Activated CD4-positive, CD25-positive, alpha-beta regulatory T cell treated with anti-CD3 and anti-CD28 coated beads, Interleukin-2, amount 50 U/mL, for 72 hours (primary cell): Measurements from ENCODE around the gene PLEKHD1.

Source experiments
- DNase-seq: peaks from one replicate; pipeline ENCODE4 v3.0.0; 2021

PLEKHD1 gene

GRCh38 chr14:69519204-69520100 is 34.9 kb downstream of the PLEKHD1 start:
- no peak for DNase-seq

GRCh38 chr14:69522026-69522425 is 37.5 kb downstream of the PLEKHD1 start:
- DNase-seq: no peak

- DNase-seq: no peak
These were observed 41.4 kb downstream of the PLEKHD1 start for GRCh38 chr14:69525896-69526295.

GRCh38 chr14:69527635-69528034 is 43.1 kb downstream of the PLEKHD1 start:
- no peak for DNase-seq

GRCh38 chr14:69528143-69528542 is 43.6 kb downstream of the PLEKHD1 start:
- DNase-seq: no peak

- no peak for DNase-seq
These were observed 44.4 kb downstream of the PLEKHD1 start for GRCh38 chr14:69528930-69529329.

- DNase-seq: no peak
These were observed 45.0 kb downstream of the PLEKHD1 start for GRCh38 chr14:69529563-69529962.

GRCh38 chr14:69530095-69530494 is 45.6 kb downstream of the PLEKHD1 start:
- no peak for DNase-seq

- DNase-seq: no peak
These were observed 46.6 kb downstream of the PLEKHD1 start for GRCh38 chr14:69531135-69531534.

GRCh38 chr14:69532561-69533340 is 48.2 kb downstream of the PLEKHD1 start:
- no peak for DNase-seq

GRCh38 chr14:69535230-69535848 is 50.8 kb downstream of the PLEKHD1 start:
- DNase-seq: no peak

- DNase-seq: no peak
These were observed 52.4 kb downstream of the PLEKHD1 start for GRCh38 chr14:69536971-69537370.

- DNase-seq: no peak
These were observed 53.4 kb downstream of the PLEKHD1 start for GRCh38 chr14:69537900-69538299.

- no peak for DNase-seq
These were observed 54.2 kb downstream of the PLEKHD1 start for GRCh38 chr14:69538766-69539165.

GRCh38 chr14:69539631-69540410 is 55.3 kb downstream of the PLEKHD1 start:
- DNase-seq: no peak

GRCh38 chr14:69540654-69541335 is 56.3 kb downstream of the PLEKHD1 start:
- DNase-seq: no peak

GRCh38 chr14:69542311-69542710 is 57.8 kb downstream of the PLEKHD1 start:
- no peak for DNase-seq

- DNase-seq: peak; percentile 34
These were observed 59.0 kb downstream of the PLEKHD1 start for GRCh38 chr14:69543341-69544115.

GRCh38 chr14:69547701-69548348 is 63.3 kb downstream of the PLEKHD1 start:
- peak; percentile 58 for DNase-seq

GRCh38 chr14:69548566-69548965 is 64.0 kb downstream of the PLEKHD1 start:
- DNase-seq: no peak

- no peak for DNase-seq
These were observed 67.0 kb downstream of the PLEKHD1 start for GRCh38 chr14:69551511-69551910.
